Endothelial cell of umbilical vein (primary cell): Measurements from ENCODE around the gene LRRC8E. TPM values are rescaled to one million over a fixed set of nuclear protein-coding genes. Genes with fewer than 3 reads are reported as not detected.

Experiments
- Bru-seq: library from RNA; stranded (reverse); fragments of 400-500 nt; gene quantifications from one replicate; lab custom pipeline; 2021; lab: Mats Ljungman, UMichigan
- BruChase-seq, 2 experiments: library from RNA; stranded (reverse); fragments of 400-500 nt; gene quantifications; one replicate each; lab custom pipeline; 2021; lab: Mats Ljungman, UMichigan
- BruUV-seq: library from RNA; stranded (reverse); fragments of 400-500 nt; replicated peaks from 2 replicates; lab custom pipeline; 2021; lab: Mats Ljungman, UMichigan
- CTCF ChIA-PET: fragments of 300-600, 350-600 bp; sonication (Branson Sonifier 250); formaldehyde crosslinking; loops from one replicate; lab custom pipeline; 2021; ENCODE audit warnings: antibody characterized with exemption, inconsistent platforms; lab: Charles Lee
- POLR2A ChIA-PET: fragments of 300-600, 350-600 bp; sonication (Branson Sonifier 250); formaldehyde crosslinking; loops from one replicate; lab custom pipeline; 2021; ENCODE audit warnings: antibody characterized with exemption, inconsistent platforms; lab: Charles Lee
- DNase-seq: peaks from one replicate; pipeline ENCODE4 v3.0.0-alpha.2; 2011; ENCODE audit warnings: low read depth, low spot score
- FAIRE-seq: peaks from 2 replicates; lab custom pipeline; 2011; peaks lifted over from hg19 to GRCh38; lab: Jason Lieb, UNC
- H2AFZ ChIP-seq: 2 replicates; pipeline ENCODE4 v1.6.0; 2012; ENCODE audit warnings: low read depth, low read length, control low read depth, inconsistent platforms
- H3K27ac ChIP-seq: 2 replicates; pipeline ENCODE4 v1.5.1; 2011; ENCODE audit warnings: low read depth, mild to moderate bottlenecking, control low read depth, low read length, moderate library complexity; ENCODE audit not compliant: insufficient read depth
- H3K27me3 ChIP-seq, 2 experiments: 2 replicates each; pipeline versions ENCODE4 v1.6.0 to v1.6.1; 2011; ENCODE audit warnings: low read length in 2 of 2, mixed read lengths in 1 of 2; ENCODE audit not compliant: control insufficient read depth in 2 of 2, insufficient read depth in 2 of 2
- H3K36me3 ChIP-seq, 2 experiments: 2 replicates in 1 of 2; 3 replicates in 1 of 2; pipeline ENCODE4 v1.5.1; 2011; ENCODE audit warnings: low read length in 2 of 2, mild to moderate bottlenecking in 1 of 2, moderate library complexity in 1 of 2; ENCODE audit not compliant: control insufficient read depth in 2 of 2, insufficient read depth in 2 of 2; ENCODE audit errors: extremely low read depth in 1 of 2
- H3K4me1 ChIP-seq: 3 replicates; pipeline ENCODE4 v1.5.1; 2011; ENCODE audit warnings: mild to moderate bottlenecking, low read length; ENCODE audit not compliant: control insufficient read depth, insufficient read depth; ENCODE audit errors: extremely low read depth
- H3K4me2 ChIP-seq: 2 replicates; pipeline ENCODE4 v1.6.1; 2011; ENCODE audit warnings: low read length, control low read depth, mixed read lengths; ENCODE audit not compliant: insufficient read depth
- H3K4me3 ChIP-seq, 3 experiments: fragments of 200-600 bp in 1 of 3; sonication (generic), shearing (Covaris generic) in 1 of 3; replicated peaks in 1 of 3; 2 replicates each; pipeline ENCODE4 v1.5.1; 2011 to 2016; ENCODE audit warnings: control low read depth in 3 of 3, low read length in 3 of 3, mild to moderate bottlenecking in 2 of 3, inconsistent platforms in 1 of 3, low read depth in 1 of 3, moderate library complexity in 1 of 3; ENCODE audit not compliant: insufficient read depth in 1 of 3
- H3K79me2 ChIP-seq: 2 replicates; pipeline ENCODE4 v1.6.0; 2012; ENCODE audit warnings: low read length, inconsistent platforms; ENCODE audit not compliant: control insufficient read depth, insufficient read depth
- H3K9ac ChIP-seq: replicated peaks from 2 replicates; pipeline ENCODE3; 2011; ENCODE audit warnings: low read length, control low read depth; ENCODE audit not compliant: insufficient read depth; ENCODE audit errors: extremely low read depth
- H3K9me1 ChIP-seq: replicated peaks from 3 replicates; pipeline ENCODE4 v1.6.0; 2011; ENCODE audit warnings: mild to moderate bottlenecking, low read length; ENCODE audit not compliant: control insufficient read depth, insufficient read depth; ENCODE audit errors: extremely low read depth
- H3K9me3 ChIP-seq: replicated peaks from 2 replicates; pipeline ENCODE4 v1.5.1; 2012; ENCODE audit warnings: low read length, inconsistent platforms; ENCODE audit not compliant: control insufficient read depth, insufficient read depth
- H4K20me1 ChIP-seq: replicated peaks from 2 replicates; pipeline ENCODE3; 2011; ENCODE audit warnings: mild to moderate bottlenecking, low read length; ENCODE audit not compliant: control insufficient read depth, insufficient read depth; ENCODE audit errors: extremely low read depth
- EZH2 ChIP-seq: IDR thresholded peaks from 2 replicates; pipeline ENCODE4 v1.6.1; 2012; ENCODE audit warnings: borderline replicate concordance, low read depth, mild to moderate bottlenecking, moderate library complexity, low read length, inconsistent platforms; ENCODE audit not compliant: severe bottlenecking
- FOS ChIP-seq: IDR thresholded peaks from 2 replicates; pipeline ENCODE4 v1.6.1; 2011; ENCODE audit warnings: mild to moderate bottlenecking, low read length, moderate library complexity, borderline replicate concordance; ENCODE audit not compliant: insufficient read depth
- MYC ChIP-seq: IDR thresholded peaks from one replicate; pipeline ENCODE4 v1.6.1; 2011; ENCODE audit warnings: mild to moderate bottlenecking, low read depth, low read length
- POLR2AphosphoS5 ChIP-seq: IDR thresholded peaks from 2 replicates; pipeline ENCODE4 v1.6.1; 2012; ENCODE audit warnings: low read depth, mild to moderate bottlenecking, control low read depth, low read length, moderate library complexity; ENCODE audit not compliant: insufficient read depth
- dilution Hi-C: fragments of 300-500 bp; cut with MboI; formaldehyde crosslinking; loops from one replicate; pipeline ENCODE4 v1.15.0; 2019; ENCODE audit warnings: low sequenced_read_pairs; ENCODE audit not compliant: extremely low pct_ligation_motif_present
- intact Hi-C: fragments of 100-400 bp; cut with micrococcal nuclease; formaldehyde crosslinking; loops from one replicate; pipeline ENCODE4 v1.10.0; 2022
- long read RNA-seq: library from polyadenylated mRNA; stranded (forward); transcript quantifications from one replicate; pipeline ENCODE4 v2.0.0, GENCODE V29; 2021
- polyA minus RNA-seq, 3 experiments: library from RNA; depleted of rRNA, polyadenylated mRNA; stranded (reverse); fragments of >200 nt; gene quantifications; 1 replicate in 1 of 3; 2 replicates in 2 of 3; pipeline ENCODE4 v1.2.3, GENCODE V29; 2011
- polyA plus RNA-seq, 4 experiments: library from polyadenylated mRNA; depleted of rRNA in 3 of 4; stranded (reverse) in 3 of 4; unstranded in 1 of 4; fragments of >200 nt; gene quantifications; 2 replicates each; pipeline versions ENCODE4 v1.2.1 to v1.2.3, GENCODE V29; 2011 to 2012; ENCODE audit warnings: missing spikeins in 1 of 4
- total RNA-seq: library from RNA; stranded (reverse); gene quantifications from 2 replicates; pipeline ENCODE4 v1.2.3, GENCODE V29; 2021
- TF ChIP-seq, protein P1 (sequence below), 2 donors: IDR thresholded peaks; 1 replicate in 1 of 2; 2 replicates in 1 of 2; pipeline ENCODE4 v1.5.1; 2011; ENCODE audit warnings: low read length in 2 of 2, mild to moderate bottlenecking in 2 of 2, moderate library complexity in 2 of 2, control low read depth in 1 of 2, inconsistent platforms in 1 of 2, low read depth in 1 of 2; ENCODE audit not compliant: insufficient read depth in 1 of 2; ENCODE audit errors: extremely low read depth in 1 of 2

The LRRC8E gene
- total RNA-seq (1.6 and 1.8 TPM in 2 replicates), polyA plus RNA-seq (1.1 and 1.3 TPM in 2 replicates), polyA minus RNA-seq (2.1 and 3.2 TPM in 2 replicates), Bru-seq, nascent RNA (percentile 28 among the genes with signal in this experiment), BruChase-seq, experiment 1, labeled RNA remaining after a 6-hour chase (percentile 24 among the genes with signal in this experiment), BruChase-seq, experiment 2, labeled RNA remaining after a 2-hour chase (percentile 34 among the genes with signal in this experiment)
- 0.75 and 0.87 TPM in 2 replicates for polyA plus RNA-seq (2011; cell fraction: cytosol; rRNA removed)
- polyA plus RNA-seq (2011; cell fraction: nucleus; rRNA removed): 0.71 and 1.2 TPM in 2 replicates
- 2.2 and 2.4 TPM in 2 replicates for polyA plus RNA-seq (2012)
- 5.0 TPM for polyA minus RNA-seq (2011; cell fraction: cytosol; rRNA and poly(A)+ RNA removed)
- polyA minus RNA-seq (2011; cell fraction: nucleus; rRNA and poly(A)+ RNA removed): 0.87 and 1.2 TPM in 2 replicates
- long read RNA-seq, partial matches to known transcripts: 0 of 2 reads
- long read RNA-seq, other reads (novel, unspliced or antisense): 2 of 2 reads

GRCh38 chr19:7888145-7888825 is at the start of gene LRRC8E:
Gene LRRC8E, plus strand, starts transcription at chr19:7888510. Its CDS starts 7,094 bp downstream, at chr19:7895604.
- H3K4me2 ChIP-seq: peak within 1 kb of the TSS; percentile 62
- peaks cover 8% of the 10 kb centered on the region for H3K4me1 ChIP-seq
- no TSS peak for BruUV-seq
- peak within 1 kb of the TSS; percentile 31 to 43 (median 42) for H3K4me3 ChIP-seq
- intact Hi-C loops (loop anchor here (1.0 kb wide), 1 partner anchor 15 kb away; the partner anchor contains the start of gene MAP2K7), dilution Hi-C loops (no loop called here)
- H3K9ac ChIP-seq: peak within 1 kb of the TSS; percentile 51
- ChIA-PET CTCF (interaction anchor here (1.0 to 4.7 kb wide), 4 partner anchors 9 to 207 kb away, joined by 3 to 20 read pairs (median 4); partner anchors contain the start of gene TRAPPC5), POLR2A (no interaction called here)
- H3K36me3 ChIP-seq: no peaks in the 10 kb centered on the region
- peak within 1 kb of the TSS; percentile 96 for H2AFZ ChIP-seq
- no peaks in the 10 kb centered on the region for H3K79me2 ChIP-seq
- H3K9me3 ChIP-seq: no peaks in the 10 kb centered on the region
- peak; percentile 35 for FAIRE-seq
- TF ChIP-seq EZH2 (no peak), MYC (no peak), POLR2AphosphoS5 (peak; percentile 33), FOS (peak; percentile 47)
- TF ChIP-seq, protein P1, sequence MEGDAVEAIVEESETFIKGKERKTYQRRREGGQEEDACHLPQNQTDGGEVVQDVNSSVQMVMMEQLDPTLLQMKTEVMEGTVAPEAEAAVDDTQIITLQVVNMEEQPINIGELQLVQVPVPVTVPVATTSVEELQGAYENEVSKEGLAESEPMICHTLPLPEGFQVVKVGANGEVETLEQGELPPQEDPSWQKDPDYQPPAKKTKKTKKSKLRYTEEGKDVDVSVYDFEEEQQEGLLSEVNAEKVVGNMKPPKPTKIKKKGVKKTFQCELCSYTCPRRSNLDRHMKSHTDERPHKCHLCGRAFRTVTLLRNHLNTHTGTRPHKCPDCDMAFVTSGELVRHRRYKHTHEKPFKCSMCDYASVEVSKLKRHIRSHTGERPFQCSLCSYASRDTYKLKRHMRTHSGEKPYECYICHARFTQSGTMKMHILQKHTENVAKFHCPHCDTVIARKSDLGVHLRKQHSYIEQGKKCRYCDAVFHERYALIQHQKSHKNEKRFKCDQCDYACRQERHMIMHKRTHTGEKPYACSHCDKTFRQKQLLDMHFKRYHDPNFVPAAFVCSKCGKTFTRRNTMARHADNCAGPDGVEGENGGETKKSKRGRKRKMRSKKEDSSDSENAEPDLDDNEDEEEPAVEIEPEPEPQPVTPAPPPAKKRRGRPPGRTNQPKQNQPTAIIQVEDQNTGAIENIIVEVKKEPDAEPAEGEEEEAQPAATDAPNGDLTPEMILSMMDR (IDR thresholded peaks at IDR 0.05; ENCODE audit: extremely low read depth in 1 of 2, insufficient read depth in 1 of 2, low read depth in 1 of 2, low read length in 2 of 2): no peak
- H3K27me3 ChIP-seq: no peaks in the 10 kb centered on the region
- H4K20me1 ChIP-seq: no peaks in the 10 kb centered on the region
- peak within 1 kb of the TSS; percentile 22 for H3K27ac ChIP-seq
- DNase-seq: peak; percentile 33
- no peaks in the 10 kb centered on the region for H3K9me1 ChIP-seq
